T-cell (primary cell): Measurements from ENCODE around the gene ZNF385C. TPM values are rescaled to one million over a fixed set of nuclear protein-coding genes. Genes with fewer than 3 reads are reported as not detected.

Experiments used
- ATAC-seq, 4 experiments: fragments of 200-7000 bp in 3 of 4; fragments of 150-1000 bp in 1 of 4; cut with Tn5 transposase; replicated peaks in 1 of 4; 1 replicate in 3 of 4; 2 replicates in 1 of 4; pipeline ENCODE4 v1.10.0; 2021; ENCODE audit warnings: moderate library complexity in 3 of 4, mild to moderate bottlenecking in 2 of 4, moderate number of reproducible peaks in 1 of 4
- CTCF ChIA-PET, 2 donors: fragments of 300-600 bp; sonication (Branson Sonifier 250); formaldehyde crosslinking; loops; one replicate each; lab custom pipeline; 2022; ENCODE audit warnings: antibody characterized with exemption in 2 of 2; lab: Charles Lee
- POLR2A ChIA-PET, 2 donors: fragments of 300-600 bp; sonication (Branson Sonifier 250); formaldehyde crosslinking; loops; one replicate each; lab custom pipeline; 2022; ENCODE audit warnings: antibody characterized with exemption in 2 of 2; lab: Charles Lee
- DNase-seq, 35 experiments: peaks; one replicate each; pipeline versions ENCODE4 v3.0.0 to v3.0.0-alpha.2; 2013 to 2023
- H3K27ac ChIP-seq: one replicate; pipeline ENCODE4 v1.5.1; 2013; ENCODE audit warnings: low read length
- H3K27me3 ChIP-seq, 2 experiments: replicated peaks in 1 of 2; 1 replicate in 1 of 2; 2 replicates in 1 of 2; pipeline versions ENCODE4 v1.6.1 to v1.7.0; 2013; ENCODE audit warnings: low read length in 1 of 2, mixed read lengths in 1 of 2; ENCODE audit not compliant: control insufficient read depth in 2 of 2, insufficient read depth in 2 of 2; ENCODE audit errors: extremely low read depth in 1 of 2
- H3K36me3 ChIP-seq, 2 donors: 1 replicate in 1 of 2; 2 replicates in 1 of 2; pipeline versions ENCODE4 v1.6.1 to v1.7.0; 2013; ENCODE audit warnings: low read length in 1 of 2; ENCODE audit not compliant: control insufficient read depth in 2 of 2, insufficient read depth in 1 of 2; ENCODE audit errors: extremely low read depth in 1 of 2
- H3K4me1 ChIP-seq, 2 experiments: 1 replicate in 1 of 2; 2 replicates in 1 of 2; pipeline versions ENCODE4 v1.6.1 to v1.7.0; 2013; ENCODE audit warnings: low read length in 2 of 2, mixed read lengths in 1 of 2; ENCODE audit not compliant: insufficient read depth in 2 of 2, control insufficient read depth in 1 of 2; ENCODE audit errors: extremely low read depth in 1 of 2
- H3K4me3 ChIP-seq, 2 donors: 1 replicate in 1 of 2; 2 replicates in 1 of 2; pipeline versions ENCODE4 v1.5.1 to v1.7.0; 2013; ENCODE audit warnings: mild to moderate bottlenecking in 2 of 2, low read length in 1 of 2, moderate library complexity in 1 of 2; ENCODE audit not compliant: control insufficient read depth in 1 of 2; ENCODE audit errors: extremely low read depth in 1 of 2
- H3K9me3 ChIP-seq: 2 replicates; pipeline ENCODE4 v1.7.0; 2013
- H3K27ac Mint-ChIP-seq, 2 donors: one replicate each; pipeline ENCODE4 v1.8.0; 2020 to 2021; ENCODE audit warnings: mild to moderate bottlenecking in 2 of 2, mixed read lengths in 2 of 2
- H3K27me3 Mint-ChIP-seq, 2 donors: one replicate each; pipeline ENCODE4 v1.8.0; 2021 to 2022; ENCODE audit warnings: mixed read lengths in 2 of 2
- H3K36me3 Mint-ChIP-seq: one replicate; pipeline ENCODE4 v1.8.0; 2021; ENCODE audit warnings: mixed read lengths
- H3K4me1 Mint-ChIP-seq, 3 donors: one replicate each; pipeline ENCODE4 v1.8.0; 2020 to 2022; ENCODE audit warnings: mixed read lengths in 3 of 3, mild to moderate bottlenecking in 1 of 3
- H3K4me3 Mint-ChIP-seq, 3 donors: one replicate each; pipeline ENCODE4 v1.8.0; 2020 to 2022; ENCODE audit warnings: mild to moderate bottlenecking in 3 of 3, mixed read lengths in 3 of 3, moderate library complexity in 3 of 3
- H3K9me3 Mint-ChIP-seq, 3 donors: one replicate each; pipeline ENCODE4 v1.8.0; 2020 to 2022; ENCODE audit warnings: mixed read lengths in 3 of 3
- WGBS: methylation state at CpG from one replicate; pipeline ENCODE4 v1.1.5; 2013; ENCODE audit warnings: missing lambda C conversion rate; ENCODE audit not compliant: insufficient coverage; 5-methylcytosine and 5-hydroxymethylcytosine counted together
- total RNA-seq, 35 experiments: library from RNA in 6 of 35; stranded (reverse) in 6 of 35; fragments of 120-200 nt in 1 of 35; gene quantifications; one replicate each; pipeline versions ENCODE4 v1.2.1 to v1.2.4 and lab custom pipeline; 2013 to 2026

ZNF385C gene
- total RNA-seq, 5 donors from 2014 or later (not counting 1 experiment from before 2014, with no cell fraction given), result 0.16 to 1.0 (median 0.46) TPM

GRCh38 chr17:42078396-42079043 is 19.8 kb downstream of the ZNF385C start:
- H3K27ac Mint-ChIP-seq, result no peak overlapping the region
- no peaks in the 10 kb centered on the region for H3K4me1 ChIP-seq
- H3K27ac ChIP-seq, result no peak overlapping the region
- H3K36me3 Mint-ChIP-seq, result no peaks in the 10 kb centered on the region
- ChIA-PET POLR2A (no interaction called here), CTCF (no interaction called here)
- H3K27me3 ChIP-seq, result peaks cover 0 to 24% of the 10 kb centered on the region in 2 experiments
- no peak overlapping the region for H3K4me3 Mint-ChIP-seq
- H3K27me3 Mint-ChIP-seq, result peaks cover 3 to 11% of the 10 kb centered on the region in 2 donors
- no peak overlapping the region for H3K4me3 ChIP-seq
- no peaks in the 10 kb centered on the region for H3K9me3 Mint-ChIP-seq
- 80% methylated on average over 1 of the region's 8 CpGs for WGBS
- ATAC-seq, result no peak
- no peak for DNase-seq
- H3K4me1 Mint-ChIP-seq, result no peaks in the 10 kb centered on the region
- no peaks in the 10 kb centered on the region for H3K36me3 ChIP-seq
- H3K9me3 ChIP-seq, result no peaks in the 10 kb centered on the region

GRCh38 chr17:42077755-42078154 is 20.5 kb downstream of the ZNF385C start:
- Histone ChIP-seq H3K27ac (no peak overlapping the region), H3K27me3 (peaks cover 0 to 32% of the 10 kb centered on the region in 2 experiments), H3K9me3 (no peaks in the 10 kb centered on the region), H3K4me3 (no peak overlapping the region), H3K36me3 (no peaks in the 10 kb centered on the region), H3K4me1 (peaks cover 0 to 2% of the 10 kb centered on the region in 2 experiments)
- Mint-ChIP-seq H3K9me3 (no peaks in the 10 kb centered on the region), H3K36me3 (no peaks in the 10 kb centered on the region), H3K27ac (no peak overlapping the region), H3K4me3 (no peak overlapping the region), H3K4me1 (peaks cover 1 to 7% (median 2%) of the 10 kb centered on the region in 3 donors), H3K27me3 (peaks cover 3 to 19% of the 10 kb centered on the region in 2 donors)
- 67% methylated on average over 1 of the region's 5 CpGs for WGBS
- ChIA-PET POLR2A (interaction anchor here in 1 of 2 donors (0.5 kb wide), 1 partner anchor 128 kb away, joined by 3 read pairs; no protein-coding TSS in a partner anchor), CTCF (no interaction called here)
- DNase-seq (no peak), ATAC-seq (no peak)

- H3K27ac ChIP-seq, result no peak overlapping the region
- Mint-ChIP-seq H3K4me3 (no peak overlapping the region), H3K27me3 (peaks cover 3 to 21% of the 10 kb centered on the region in 2 donors), H3K27ac (no peak overlapping the region), H3K36me3 (no peaks in the 10 kb centered on the region), H3K4me1 (peaks cover 2 to 7% (median 4%) of the 10 kb centered on the region in 3 donors), H3K9me3 (no peaks in the 10 kb centered on the region)
- no peak for DNase-seq
- peaks cover 0 to 34% of the 10 kb centered on the region in 2 experiments for H3K27me3 ChIP-seq
- no peak overlapping the region for H3K4me3 ChIP-seq
- no peaks in the 10 kb centered on the region for H3K36me3 ChIP-seq
- ChIA-PET CTCF (interaction anchor here in 1 of 2 donors (0.6 kb wide), 1 partner anchor 16 kb away, joined by 3 read pairs; no protein-coding TSS in a partner anchor), POLR2A (no interaction called here)
- ATAC-seq, result no peak
- H3K4me1 ChIP-seq, result peaks cover 2 to 8% of the 10 kb centered on the region in 2 experiments
- 100% methylated on average over 1 of the region's 4 CpGs for WGBS
- H3K9me3 ChIP-seq, result no peaks in the 10 kb centered on the region
These were observed 21.3 kb downstream of the ZNF385C start for GRCh38 chr17:42076797-42077559.

- 84% methylated on average over 5 of the region's 6 CpGs for WGBS
- Histone ChIP-seq H3K27me3 (peaks cover 0 to 46% of the 10 kb centered on the region in 2 experiments), H3K4me1 (peaks cover 2 to 14% of the 10 kb centered on the region in 2 experiments), H3K4me3 (no peak overlapping the region), H3K9me3 (no peaks in the 10 kb centered on the region), H3K27ac (no peak overlapping the region), H3K36me3 (no peaks in the 10 kb centered on the region)
- H3K4me1 Mint-ChIP-seq, result peaks cover 6 to 7% (median 7%) of the 10 kb centered on the region in 3 donors
- no peak overlapping the region for H3K4me3 Mint-ChIP-seq
- ChIA-PET POLR2A (no interaction called here), CTCF (no interaction called here)
- H3K36me3 Mint-ChIP-seq, result no peaks in the 10 kb centered on the region
- ATAC-seq (no peak), DNase-seq (no peak)
- no peak overlapping the region for H3K27ac Mint-ChIP-seq
- no peaks in the 10 kb centered on the region for H3K9me3 Mint-ChIP-seq
- peaks cover 3 to 31% of the 10 kb centered on the region in 2 donors for H3K27me3 Mint-ChIP-seq
These were observed 22.5 kb downstream of the ZNF385C start for GRCh38 chr17:42075789-42076188.

GRCh38 chr17:42072323-42073187 is 25.7 kb downstream of the ZNF385C start:
- ChIA-PET CTCF (interaction anchor here in 1 of 2 donors (1.2 kb wide), 1 partner anchor 19 kb away, joined by 4 read pairs; no protein-coding TSS in a partner anchor), POLR2A (no interaction called here)
- Mint-ChIP-seq H3K27me3 (peaks cover 3 to 35% of the 10 kb centered on the region in 2 donors), H3K27ac (no peak overlapping the region), H3K4me1 (peaks cover 6 to 7% (median 7%) of the 10 kb centered on the region in 3 donors), H3K9me3 (no peaks in the 10 kb centered on the region), H3K36me3 (no peaks in the 10 kb centered on the region), H3K4me3 (peak overlapping the region in 2 of 3 donors; percentile 46 to 61)
- H3K4me3 ChIP-seq, result peak overlapping the region; percentile 23 to 62
- H3K9me3 ChIP-seq, result no peaks in the 10 kb centered on the region
- peaks cover 0 to 53% of the 10 kb centered on the region in 2 experiments for H3K27me3 ChIP-seq
- no peaks in the 10 kb centered on the region for H3K36me3 ChIP-seq
- ATAC-seq (peak in 3 of 4 experiments; percentile 30 to 43 (median 33)), DNase-seq (no peak)
- WGBS, result 8% methylated on average over 59 of the region's 67 CpGs
- peaks cover 2 to 16% of the 10 kb centered on the region in 2 experiments for H3K4me1 ChIP-seq
- H3K27ac ChIP-seq, result no peak overlapping the region
